H1 (cell line): ENCODE results near the gene FGGY.

Experiments
- CREB1 ChIP-seq: IDR thresholded peaks from 2 replicates; pipeline ENCODE4 v1.6.1; 2012; ENCODE audit warnings: inconsistent platforms
- EP300 ChIP-seq, 2 experiments: IDR thresholded peaks; 1 replicate in 1 of 2; 2 replicates in 1 of 2; pipeline ENCODE4 v1.6.1; 2011 to 2012; ENCODE audit warnings: low read depth in 2 of 2, low read length in 2 of 2, mild to moderate bottlenecking in 2 of 2, borderline replicate concordance in 1 of 2, inconsistent platforms in 1 of 2, moderate library complexity in 1 of 2
- EZH2 ChIP-seq: fragments of 200-600 bp; sonication (generic); IDR thresholded peaks from 2 replicates; pipeline ENCODE4 v1.7.1; 2012; ENCODE audit warnings: low read depth, mild to moderate bottlenecking, moderate library complexity, low read length, inconsistent platforms; ENCODE audit not compliant: severe bottlenecking
- GTF2F1 ChIP-seq: IDR thresholded peaks from 2 replicates; pipeline ENCODE4 v1.6.1; 2012; ENCODE audit warnings: low read depth, low read length, improper control_type of control experiment, borderline replicate concordance
- HDAC2 ChIP-seq, 2 experiments: fragments of 300-600 bp in 1 of 2; sonication (generic) in 1 of 2; IDR thresholded peaks; 2 replicates each; pipeline ENCODE4 v1.6.1; 2011 to 2012; ENCODE audit warnings: low read depth in 2 of 2, low read length in 2 of 2, mild to moderate bottlenecking in 2 of 2, moderate library complexity in 2 of 2, borderline replicate concordance in 1 of 2, inconsistent platforms in 1 of 2
- POLR2A ChIP-seq, 2 experiments: IDR thresholded peaks; 1 replicate in 1 of 2; 2 replicates in 1 of 2; pipeline ENCODE4 v1.6.1; 2011; ENCODE audit warnings: low read depth in 2 of 2, low read length in 2 of 2, mild to moderate bottlenecking in 2 of 2; ENCODE audit errors: control extremely low read depth in 1 of 2
- POLR2AphosphoS5 ChIP-seq: IDR thresholded peaks from 2 replicates; pipeline ENCODE4 v1.6.1; 2011; ENCODE audit warnings: low read depth, low read length
- RAD21 ChIP-seq, 2 experiments: IDR thresholded peaks in 1 of 2; conservative IDR thresholded peaks in 1 of 2; 2 replicates each; pipeline ENCODE4 v1.6.1; 2011; ENCODE audit warnings: low read depth in 2 of 2, low read length in 2 of 2, improper control_type of control experiment in 1 of 2, inconsistent platforms in 1 of 2, mild to moderate bottlenecking in 1 of 2, moderate library complexity in 1 of 2
- RFX5 ChIP-seq: IDR thresholded peaks from 2 replicates; pipeline ENCODE4 v1.6.1; 2011; ENCODE audit warnings: low read depth, low read length, improper control_type of control experiment, borderline replicate concordance
- SRF ChIP-seq: IDR thresholded peaks from 2 replicates; pipeline ENCODE4 v1.6.1; 2011; ENCODE audit warnings: mild to moderate bottlenecking, low read depth, low read length, moderate library complexity
- TF ChIP-seq, protein P1 (sequence below), 3 experiments: IDR thresholded peaks; 1 replicate in 2 of 3; 2 replicates in 1 of 3; pipeline versions ENCODE4 v1.5.1 to v1.6.1; 2011; ENCODE audit warnings: low read length in 3 of 3, mild to moderate bottlenecking in 3 of 3, inconsistent platforms in 2 of 3, low read depth in 1 of 3, moderate library complexity in 1 of 3; ENCODE audit not compliant: insufficient read depth in 1 of 3; ENCODE audit errors: control extremely low read depth in 1 of 3

DNA sequence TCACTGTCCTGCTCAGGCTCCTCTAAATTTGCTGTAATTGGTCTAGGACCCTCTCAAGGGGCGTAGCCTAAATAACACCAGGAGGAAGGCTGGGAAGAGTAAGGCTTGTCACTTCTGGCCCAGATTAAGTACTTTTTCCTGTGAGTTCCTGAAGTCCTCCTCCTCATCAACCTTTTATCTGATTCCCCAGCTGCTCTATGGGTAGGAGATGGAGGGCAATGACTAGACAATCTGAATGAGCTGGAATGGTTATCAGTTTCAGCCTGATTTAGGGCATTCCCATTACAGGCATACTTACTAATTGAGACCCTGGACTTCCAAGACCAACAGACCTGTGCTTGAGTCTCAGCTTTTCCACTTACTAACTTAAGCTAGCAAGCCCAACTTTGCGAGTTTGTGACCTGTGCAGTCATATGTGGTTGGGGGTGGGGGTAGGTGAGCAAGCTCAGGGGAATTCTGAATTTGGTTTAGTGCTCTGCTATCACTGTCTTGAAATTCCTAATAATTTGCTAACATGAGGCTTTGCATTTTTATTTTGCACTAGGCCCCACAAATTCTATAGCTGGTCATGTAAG lies 18.0 kb upstream of the FGGY start:
- no peak for TF ChIP-seq POLR2AphosphoS5
- TF ChIP-seq, protein P1, sequence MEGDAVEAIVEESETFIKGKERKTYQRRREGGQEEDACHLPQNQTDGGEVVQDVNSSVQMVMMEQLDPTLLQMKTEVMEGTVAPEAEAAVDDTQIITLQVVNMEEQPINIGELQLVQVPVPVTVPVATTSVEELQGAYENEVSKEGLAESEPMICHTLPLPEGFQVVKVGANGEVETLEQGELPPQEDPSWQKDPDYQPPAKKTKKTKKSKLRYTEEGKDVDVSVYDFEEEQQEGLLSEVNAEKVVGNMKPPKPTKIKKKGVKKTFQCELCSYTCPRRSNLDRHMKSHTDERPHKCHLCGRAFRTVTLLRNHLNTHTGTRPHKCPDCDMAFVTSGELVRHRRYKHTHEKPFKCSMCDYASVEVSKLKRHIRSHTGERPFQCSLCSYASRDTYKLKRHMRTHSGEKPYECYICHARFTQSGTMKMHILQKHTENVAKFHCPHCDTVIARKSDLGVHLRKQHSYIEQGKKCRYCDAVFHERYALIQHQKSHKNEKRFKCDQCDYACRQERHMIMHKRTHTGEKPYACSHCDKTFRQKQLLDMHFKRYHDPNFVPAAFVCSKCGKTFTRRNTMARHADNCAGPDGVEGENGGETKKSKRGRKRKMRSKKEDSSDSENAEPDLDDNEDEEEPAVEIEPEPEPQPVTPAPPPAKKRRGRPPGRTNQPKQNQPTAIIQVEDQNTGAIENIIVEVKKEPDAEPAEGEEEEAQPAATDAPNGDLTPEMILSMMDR (IDR thresholded peaks at IDR 0.05; ENCODE audit: control extremely low read depth in 1 of 3, insufficient read depth in 1 of 3, low read depth in 1 of 3, low read length in 3 of 3) = no peak
- no peak for TF ChIP-seq SRF
- no peak for TF ChIP-seq RFX5
- no peak for TF ChIP-seq GTF2F1
- TF ChIP-seq POLR2A (IDR thresholded peaks at IDR 0.05; ENCODE audit: control extremely low read depth in 1 of 2, low read depth in 2 of 2, low read length in 2 of 2) = no peak
- TF ChIP-seq RAD21 (IDR thresholded peaks at IDR 0.05 in 1 of 2, conservative IDR thresholded peaks at IDR 0.05 in 1 of 2; ENCODE audit: low read depth in 2 of 2, low read length in 2 of 2) = no peak
- TF ChIP-seq CREB1 = no peak
- no peak for TF ChIP-seq EZH2
- TF ChIP-seq EP300 (IDR thresholded peaks at IDR 0.05; ENCODE audit: borderline replicate concordance in 1 of 2, low read depth in 2 of 2, low read length in 2 of 2) = no peak
- TF ChIP-seq HDAC2 (IDR thresholded peaks at IDR 0.05; ENCODE audit: borderline replicate concordance in 1 of 2, low read depth in 2 of 2, low read length in 2 of 2) = no peak
